A549 (cell line): Measurements from ENCODE around the gene GRK5. TPM values are rescaled to one million over a fixed set of nuclear protein-coding genes. Genes with fewer than 3 reads are reported as not detected.

ENCODE experiments used
- ATAC-seq, 2 experiments: fragments of 200-7000 bp in 1 of 2; fragments of >200 bp in 1 of 2; cut with Nextera tagmentation in 1 of 2; cut with Tn5 transposase in 1 of 2; 3 replicates each; pipeline versions ENCODE4 v1.8.0 to v1.9.1; 2018 to 2020; ENCODE audit warnings: mild to moderate bottlenecking in 1 of 2, moderate library complexity in 1 of 2
- CTCF ChIA-PET: fragments of 300-600 bp; sonication (Branson Sonifier 250); formaldehyde crosslinking; extraction: SDS; loops from one replicate; lab custom pipeline; 2021; ENCODE audit warnings: antibody characterized with exemption, inconsistent platforms; lab: Yijun Ruan, JAX
- POLR2A ChIA-PET: fragments of 350-600 bp; formaldehyde crosslinking; extraction: SDS; loops from one replicate; lab custom pipeline; 2021; ENCODE audit warnings: antibody characterized with exemption, inconsistent platforms; lab: Yijun Ruan, JAX
- DNase-seq, 2 experiments: peaks; one replicate each; pipeline versions ENCODE4 v3.0.0 to v3.0.0-alpha.2; 2011 to 2016; ENCODE audit warnings: low read depth in 1 of 2, low spot score in 1 of 2
- FAIRE-seq: peaks from 2 replicates; lab custom pipeline; 2011; peaks lifted over from hg19 to GRCh38; lab: Jason Lieb, UNC
- H3K27ac ChIP-seq, 2 experiments: fragments of >200 bp; sonication (Bioruptor Twin); formaldehyde crosslinking; 3 replicates each; pipeline ENCODE4 v1.5.1; 2016 to 2017
- H3K4me1 ChIP-seq: fragments of >200 bp; sonication (Bioruptor Twin); formaldehyde crosslinking; 3 replicates; pipeline ENCODE4 v1.6.1; 2016
- H3K4me2 ChIP-seq: fragments of >200 bp; sonication (Bioruptor Twin); formaldehyde crosslinking; 3 replicates; pipeline ENCODE4 v1.6.1; 2016
- H3K4me3 ChIP-seq: fragments of >200 bp; sonication (Bioruptor Twin); formaldehyde crosslinking; 3 replicates; pipeline ENCODE4 v1.5.1; 2016
- H3K9me3 ChIP-seq: fragments of >200 bp; sonication (Bioruptor Twin); formaldehyde crosslinking; 3 replicates; pipeline ENCODE4 v1.6.1; 2016
- BHLHE40 ChIP-seq: IDR thresholded peaks from 2 replicates; pipeline ENCODE4 v1.6.1; 2012; ENCODE audit warnings: low read depth, low read length, inconsistent platforms
- CBX2 ChIP-seq: fragments of 200-600 bp; sonication (generic); IDR thresholded peaks from 2 replicates; pipeline ENCODE4 v1.6.1; 2016; ENCODE audit warnings: low read depth, mild to moderate bottlenecking, borderline replicate concordance
- CEBPB ChIP-seq, 2 experiments: fragments of >200 bp in 1 of 2; sonication (Bioruptor Twin) in 1 of 2; formaldehyde crosslinking in 1 of 2; IDR thresholded peaks; 2 replicates each; pipeline ENCODE4 v1.6.1; 2012 to 2016
- E2F6 ChIP-seq: IDR thresholded peaks from 2 replicates; pipeline ENCODE4 v1.6.1; 2012; ENCODE audit warnings: low read depth, borderline replicate concordance
- FOSB ChIP-seq: fragments of 250-450 bp; sonication (Bioruptor Pico); IDR thresholded peaks from 2 replicates; pipeline ENCODE4 v1.5.0; 2020; ENCODE audit warnings: mild to moderate bottlenecking, moderate library complexity
- FOSL2 ChIP-seq, 2 experiments: fragments of 450-650 bp in 1 of 2; fragments of >200 bp in 1 of 2; sonication (Bioruptor Twin) in 1 of 2; formaldehyde crosslinking; IDR thresholded peaks; 2 replicates each; pipeline versions ENCODE4 v1.5.0 to v1.6.1; 2016 to 2020; ENCODE audit warnings: mild to moderate bottlenecking in 1 of 2, moderate library complexity in 1 of 2
- HOXB13 ChIP-seq: fragments of 250-450 bp; sonication (Bioruptor Pico); IDR thresholded peaks from 2 replicates; pipeline ENCODE4 v1.5.0; 2020; ENCODE audit warnings: low read depth, mild to moderate bottlenecking, moderate library complexity
- HOXB5 ChIP-seq: fragments of 250-450 bp; sonication (Bioruptor Pico); IDR thresholded peaks from 2 replicates; pipeline ENCODE4 v1.5.0; 2020; ENCODE audit warnings: mild to moderate bottlenecking, moderate library complexity
- JUN ChIP-seq, 2 experiments: fragments of >200 bp; sonication (Bioruptor Twin); formaldehyde crosslinking; IDR thresholded peaks; 2 replicates in 1 of 2; 3 replicates in 1 of 2; pipeline ENCODE4 v1.6.1; 2016 to 2017
- MAFK ChIP-seq: fragments of 450-650 bp; IDR thresholded peaks from 2 replicates; pipeline ENCODE4 v1.6.1; 2014; ENCODE audit not compliant: partially characterized antibody
- MAX ChIP-seq: IDR thresholded peaks from 2 replicates; pipeline ENCODE4 v1.6.1; 2012
- MYC ChIP-seq: IDR thresholded peaks from 2 replicates; pipeline ENCODE4 v1.6.1; 2012; ENCODE audit warnings: mild to moderate bottlenecking, inconsistent platforms, low read length, improper control_type of control experiment, borderline replicate concordance
- NR3C1 ChIP-seq: fragments of >200 bp; sonication (Bioruptor Twin); formaldehyde crosslinking; IDR thresholded peaks from 3 replicates; pipeline ENCODE4 v1.6.1; 2017
- POLR2A ChIP-seq: IDR thresholded peaks from 2 replicates; pipeline ENCODE4 v1.6.1; 2012; ENCODE audit warnings: mild to moderate bottlenecking, low read length
- RCOR1 ChIP-seq: fragments of 150-350 bp; IDR thresholded peaks from 2 replicates; pipeline ENCODE4 v1.6.1; 2014; ENCODE audit warnings: antibody characterized with exemption, low read length, low read depth
- REST ChIP-seq: fragments of 200-600 bp; sonication (generic); IDR thresholded peaks from 2 replicates; pipeline ENCODE4 v1.6.1; 2016; ENCODE audit warnings: antibody characterized with exemption, mild to moderate bottlenecking, moderate library complexity
- SMC3 ChIP-seq: fragments of >200 bp; sonication (Bioruptor Twin); formaldehyde crosslinking; IDR thresholded peaks from 3 replicates; pipeline ENCODE4 v1.6.1; 2018; ENCODE audit warnings: inconsistent platforms
- USF2 ChIP-seq: fragments of 450-650 bp; IDR thresholded peaks from 2 replicates; pipeline ENCODE4 v1.6.1; 2014; ENCODE audit warnings: antibody characterized with exemption
- ZFP36 ChIP-seq: fragments of 450-650 bp; IDR thresholded peaks from 2 replicates; pipeline ENCODE4 v1.6.1; 2014; ENCODE audit warnings: borderline replicate concordance; ENCODE audit not compliant: partially characterized antibody
- ZSCAN20 ChIP-seq: fragments of 250-450 bp; sonication (Bioruptor Pico); IDR thresholded peaks from 2 replicates; pipeline ENCODE4 v1.8.0; 2022; ENCODE audit warnings: mild to moderate bottlenecking, moderate library complexity
- WGBS: methylation state at CpG from one replicate; pipeline ENCODE4 v1.1.6; 2017; ENCODE audit errors: missing lambda C conversion rate; 5-methylcytosine and 5-hydroxymethylcytosine counted together
- polyA plus RNA-seq, 4 experiments: library from polyadenylated mRNA; depleted of rRNA in 3 of 4; stranded (reverse); fragments of >200 nt; fragmentation: RNase III in 1 of 4; extraction: RNeasy Plus Mini Kit Qiagen cat#74134 plus additional on column Dnase treatment in 1 of 4; gene quantifications; 2 replicates in 3 of 4; 3 replicates in 1 of 4; pipeline ENCODE4 v1.2.3, GENCODE V29; 2011 to 2017

The GRK5 gene
- polyA plus RNA-seq, 2 of the 4 experiments (the other 2 are of a cell fraction): 5.0 to 7.9 TPM

GRCh38 chr10:119340893-119341458, 133.6 kb downstream of the GRK5 start:
- H3K4me2 ChIP-seq: peak overlapping the region; percentile 13; the same call in 2 of the 3 replicates
- 89% methylated on average over 10 of the region's 10 CpGs for WGBS
- TF ChIP-seq RCOR1: no peak
- TF ChIP-seq JUN (IDR thresholded peaks at IDR 0.05): no peak
- TF ChIP-seq REST: no peak
- no peak for TF ChIP-seq MAFK
- no peak for TF ChIP-seq FOSB (CRISPR knock-in tag)

GRCh38 chr10:119341459-119342301, 134.3 kb downstream of the GRK5 start:
- Histone ChIP-seq H3K27ac (peak overlapping the region in 1 of 2 experiments; percentile 65; a peak in 3 of 6 replicates), H3K4me2 (peak overlapping the region; percentile 13; the same call in 2 of the 3 replicates), H3K4me3 (no peak overlapping the region), H3K4me1 (peaks cover 11% of the 10 kb centered on the region), H3K9me3 (no peaks in the 10 kb centered on the region)
- POLR2A ChIA-PET: no interaction called here
- CTCF ChIA-PET: interaction anchor here (1.2 to 2.0 kb wide), 2 partner anchors 71 to 104 kb away, joined by 4 to 5 read pairs; no protein-coding TSS in a partner anchor
- ATAC-seq (peak; percentile 42 to 77; a peak in 3 of 6 replicates), FAIRE-seq (no peak), DNase-seq (peak; percentile 28 to 51)
- TF ChIP-seq NR3C1 (no peak), MAX (no peak), FOSL2 (IDR thresholded peaks at IDR 0.05) (no peak), FOSL2 (CRISPR knock-in tag; IDR thresholded peaks at IDR 0.05) (peak; percentile 69), ZSCAN20 (CRISPR knock-in tag) (no peak), USF2 (no peak), HOXB5 (CRISPR knock-in tag) (no peak), ZFP36 (peak; percentile 97), POLR2A (no peak)
- 78% methylated on average over 14 of the region's 15 CpGs for WGBS

More at GRCh38 chr10:119340893-119341458, 133.6 kb downstream of the GRK5 start:
- FAIRE-seq: no peak
- ChIA-PET POLR2A (no interaction called here), CTCF (interaction anchor here (2.0 kb wide), 1 partner anchor 104 kb away, joined by 5 read pairs; no protein-coding TSS in a partner anchor)
- Histone ChIP-seq H3K9me3 (no peaks in the 10 kb centered on the region), H3K4me1 (peaks cover 11% of the 10 kb centered on the region), H3K4me3 (no peak overlapping the region), H3K27ac (peak overlapping the region in 1 of 2 experiments; percentile 65; a peak in 3 of 6 replicates)
- DNase-seq: no peak
- peak in 1 of 2 experiments; percentile 41; a peak in 2 of 6 replicates for ATAC-seq

GRCh38 chr10:119342335-119342734, 135.0 kb downstream of the GRK5 start:
- H3K27ac ChIP-seq: peak overlapping the region in 1 of 2 experiments; percentile 65; a peak in 1 of 6 replicates
- H3K4me1 ChIP-seq: peaks cover 11% of the 10 kb centered on the region
- CTCF ChIA-PET: interaction anchor here (1.0 to 2.0 kb wide), 4 partner anchors 71 to 136 kb away, joined by 3 to 7 read pairs (median 4); partner anchors contain the start of gene GRK5
- no peak overlapping the region for H3K4me3 ChIP-seq
- no peak for FAIRE-seq
- no peaks in the 10 kb centered on the region for H3K9me3 ChIP-seq
- ATAC-seq: no peak
- no peak for TF ChIP-seq CEBPB (IDR thresholded peaks at IDR 0.05)
- no peak for TF ChIP-seq SMC3
- no peak for TF ChIP-seq E2F6
- TF ChIP-seq BHLHE40: no peak
- TF ChIP-seq CBX2: no peak
- no peak for TF ChIP-seq JUN (IDR thresholded peaks at IDR 0.05)
- TF ChIP-seq USF2: no peak
- no peak for TF ChIP-seq MAFK
- TF ChIP-seq HOXB13: no peak
- TF ChIP-seq HOXB5 (CRISPR knock-in tag): no peak
- TF ChIP-seq MYC: no peak
- WGBS: 93% methylated on average over 9 of the region's 9 CpGs
- no peak for DNase-seq
- POLR2A ChIA-PET: no interaction called here
- H3K4me2 ChIP-seq: no peak overlapping the region
